GM21367 (cell line): ENCODE measurements around the gene SH3RF1.

Experiments
- ATAC-seq: cut with Tn5 transposase; IDR thresholded peaks from one replicate; pipeline ENCODE4 v1.9.1; 2021; ENCODE audit not compliant: unreplicated experiment

The SH3RF1 gene

GRCh38 chr4:169142391-169142790 is 128.4 kb downstream of the SH3RF1 start:
- ATAC-seq: no peak

GRCh38 chr4:169139021-169139420 is 131.7 kb downstream of the SH3RF1 start:
- no peak for ATAC-seq

GRCh38 chr4:169137558-169137920 is 133.2 kb downstream of the SH3RF1 start:
- ATAC-seq: no peak

GRCh38 chr4:169136796-169137557 is 133.8 kb downstream of the SH3RF1 start:
- ATAC-seq: no peak

GRCh38 chr4:169136330-169136729 is 134.4 kb downstream of the SH3RF1 start:
- no peak for ATAC-seq

- no peak for ATAC-seq
Observed at GRCh38 chr4:169135776-169136175, 135.0 kb downstream of the SH3RF1 start.

GRCh38 chr4:169133932-169134331 is 136.8 kb downstream of the SH3RF1 start:
- ATAC-seq: no peak

GRCh38 chr4:169132561-169133305 is 138.0 kb downstream of the SH3RF1 start:
- no peak for ATAC-seq

GRCh38 chr4:169131556-169132208 is 139.1 kb downstream of the SH3RF1 start:
- no peak for ATAC-seq

GRCh38 chr4:169128902-169129301 is 141.9 kb downstream of the SH3RF1 start:
- ATAC-seq: no peak

GRCh38 chr4:169127314-169127713 is 143.4 kb downstream of the SH3RF1 start:
- ATAC-seq: no peak

- no peak for ATAC-seq
Observed at GRCh38 chr4:169124661-169125060, 146.1 kb downstream of the SH3RF1 start.

- ATAC-seq: no peak
Observed at GRCh38 chr4:169122422-169122821, 148.3 kb downstream of the SH3RF1 start.

GRCh38 chr4:169121861-169122382 is 148.8 kb downstream of the SH3RF1 start:
- no peak for ATAC-seq

GRCh38 chr4:169120624-169121023 is 150.1 kb downstream of the SH3RF1 start:
- ATAC-seq: no peak

- no peak for ATAC-seq
Observed at GRCh38 chr4:169119536-169119935, 151.2 kb downstream of the SH3RF1 start.

- no peak for ATAC-seq
Observed at GRCh38 chr4:169117591-169118081, 153.1 kb downstream of the SH3RF1 start.

GRCh38 chr4:169116270-169116901 is 154.4 kb downstream of the SH3RF1 start:
- ATAC-seq: no peak

- ATAC-seq: no peak
Observed at GRCh38 chr4:169115897-169116254, 154.9 kb downstream of the SH3RF1 start.

GRCh38 chr4:169115144-169115896 is 155.4 kb downstream of the SH3RF1 start:
- no peak for ATAC-seq
